IPS-20b (cell line): Measurements from ENCODE around the gene MRPL34.

Experiments
- H3K27ac ChIP-seq: one replicate; pipeline ENCODE4 v1.5.1; 2013; ENCODE audit warnings: low read length
- H3K27me3 ChIP-seq: 2 replicates; pipeline ENCODE4 v1.6.1; 2013; ENCODE audit warnings: mild to moderate bottlenecking, low read length, inconsistent platforms; ENCODE audit not compliant: insufficient read depth
- H3K36me3 ChIP-seq: 2 replicates; pipeline ENCODE4 v1.6.1; 2013; ENCODE audit warnings: low read depth, mild to moderate bottlenecking, inconsistent platforms, low read length, moderate library complexity; ENCODE audit not compliant: insufficient read depth
- H3K4me1 ChIP-seq: 2 replicates; pipeline ENCODE4 v1.6.1; 2013; ENCODE audit warnings: mild to moderate bottlenecking, control low read depth, inconsistent platforms, low read length, moderate library complexity; ENCODE audit not compliant: insufficient read depth
- H3K4me3 ChIP-seq: 2 replicates; pipeline ENCODE4 v1.5.1; 2013; ENCODE audit warnings: mild to moderate bottlenecking, low read length, inconsistent platforms
- H3K9ac ChIP-seq: 2 replicates; pipeline ENCODE4 v1.6.1; 2013; ENCODE audit warnings: low read depth, mild to moderate bottlenecking, inconsistent platforms, low read length, moderate library complexity
- H3K9me3 ChIP-seq: 2 replicates; pipeline ENCODE4 v1.6.1; 2013; ENCODE audit warnings: mild to moderate bottlenecking, low read depth, low read length, inconsistent platforms; ENCODE audit not compliant: insufficient read depth

MRPL34 gene

DNA sequence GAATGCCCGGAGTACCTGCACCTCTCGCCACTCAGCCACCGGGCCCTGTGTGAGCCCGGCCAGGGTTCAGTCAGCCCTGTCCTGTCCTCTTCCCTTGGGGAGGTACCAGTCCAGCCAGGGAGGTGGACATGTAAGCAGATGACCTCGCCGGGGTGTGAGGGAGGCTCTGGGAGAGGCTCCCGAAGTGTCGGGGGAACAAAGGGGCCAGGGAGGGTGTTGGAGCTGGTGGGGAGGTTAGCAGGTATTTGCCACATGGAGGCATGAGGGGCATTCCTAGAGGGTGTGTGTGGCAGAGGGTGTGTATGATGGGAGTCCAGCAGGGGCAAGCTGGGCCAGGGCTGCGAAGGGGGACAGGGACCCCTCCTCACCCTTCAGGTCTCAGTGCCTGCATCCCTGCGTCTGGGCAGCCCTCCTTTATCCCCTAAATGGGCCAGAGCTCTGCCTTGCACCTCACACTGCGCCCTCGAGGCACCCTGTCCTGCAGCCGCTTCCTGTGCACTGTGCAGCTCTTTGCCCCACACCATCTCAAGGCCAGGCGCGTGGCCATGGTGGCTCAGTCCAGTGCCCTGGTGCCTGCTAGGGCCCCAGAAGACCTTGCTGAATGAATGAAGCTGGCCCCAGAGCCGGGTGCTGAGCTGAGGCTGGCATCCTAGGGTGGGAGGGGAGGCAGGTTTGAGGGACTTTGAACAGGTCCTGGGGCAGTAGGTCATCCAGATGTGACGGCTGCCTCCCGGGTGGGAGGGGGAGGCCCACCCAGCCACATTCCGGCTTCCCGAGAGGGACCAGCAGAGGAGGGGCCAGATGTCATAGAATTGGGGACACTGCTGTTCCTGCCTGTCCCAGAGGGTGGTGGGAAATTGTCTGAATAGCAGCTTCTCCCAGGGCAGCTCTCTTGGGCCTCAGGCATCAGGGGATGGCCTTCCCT is 6.8 kb downstream of the MRPL34 start:
- Histone ChIP-seq H3K36me3 (peaks cover 34% of the 10 kb centered on the region), H3K4me3 (no peak overlapping the region), H3K9me3 (no peaks in the 10 kb centered on the region), H3K4me1 (0 out of 2 replicates have a peak, but pooled peaks cover 2% of the 10 kb centered on the region), H3K9ac (no peak overlapping the region), H3K27ac (no peak overlapping the region), H3K27me3 (no peaks in the 10 kb centered on the region)

DNA sequence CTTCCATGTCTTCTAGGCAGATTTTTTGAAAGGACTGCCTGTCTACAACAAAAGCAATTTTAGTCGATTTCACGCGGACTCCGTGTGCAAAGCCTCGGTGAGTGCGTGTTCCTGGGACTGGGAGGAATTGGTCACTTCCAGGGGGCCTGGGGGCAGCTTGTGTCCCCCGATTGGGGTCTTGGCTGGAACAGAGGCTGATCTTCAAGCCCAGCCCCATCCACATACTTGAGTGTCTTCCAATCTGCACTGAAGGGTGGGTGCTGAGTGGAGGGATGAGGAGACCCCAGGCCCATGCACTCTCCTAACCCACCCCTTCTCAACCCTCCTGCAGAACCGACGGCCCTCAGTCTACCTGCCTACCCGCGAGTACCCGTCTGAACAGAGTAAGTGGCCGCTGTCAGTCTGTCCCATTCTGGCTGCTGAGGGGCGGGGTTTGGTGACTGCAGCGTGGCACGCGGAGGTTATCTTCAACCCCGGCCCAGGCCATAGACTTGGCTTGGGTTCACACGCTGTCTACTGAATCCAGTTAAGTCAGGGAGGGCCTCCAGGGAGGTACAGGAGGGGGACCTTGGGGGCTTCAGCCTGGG is 8.4 kb downstream of the MRPL34 start:
- Histone ChIP-seq H3K4me1 (0 out of 2 replicates have a peak, but pooled peaks cover 2% of the 10 kb centered on the region), H3K9me3 (no peaks in the 10 kb centered on the region), H3K27me3 (no peaks in the 10 kb centered on the region), H3K4me3 (no peak overlapping the region), H3K36me3 (peaks cover 36% of the 10 kb centered on the region), H3K27ac (no peak overlapping the region), H3K9ac (no peak overlapping the region)

DNA sequence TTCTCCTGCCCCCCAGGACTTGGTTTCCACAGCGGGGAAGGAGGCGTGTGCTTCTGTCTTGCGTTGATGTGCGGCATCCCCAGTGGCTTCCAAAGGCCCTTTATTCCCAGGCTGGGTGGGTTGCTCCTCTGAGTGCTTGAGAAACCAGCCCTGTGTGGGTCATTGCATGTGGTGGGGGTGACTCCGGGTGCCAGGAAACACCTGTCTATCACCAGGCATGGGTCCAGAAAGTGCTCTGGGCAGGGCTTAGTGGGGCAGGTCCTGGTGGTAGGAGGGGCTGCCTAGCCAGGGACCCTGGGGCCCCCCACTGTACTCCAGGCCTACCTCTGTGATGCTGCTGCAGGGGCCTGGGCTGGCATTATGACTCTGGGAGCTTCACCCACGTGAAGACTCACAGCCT is 13.3 kb downstream of the MRPL34 start:
- H3K4me3 ChIP-seq: no peak overlapping the region
- H3K9me3 ChIP-seq: no peaks in the 10 kb centered on the region
- no peaks in the 10 kb centered on the region for H3K4me1 ChIP-seq
- peaks cover 49% of the 10 kb centered on the region for H3K36me3 ChIP-seq
- no peaks in the 10 kb centered on the region for H3K27me3 ChIP-seq
- no peak overlapping the region for H3K9ac ChIP-seq
- no peak overlapping the region for H3K27ac ChIP-seq

DNA sequence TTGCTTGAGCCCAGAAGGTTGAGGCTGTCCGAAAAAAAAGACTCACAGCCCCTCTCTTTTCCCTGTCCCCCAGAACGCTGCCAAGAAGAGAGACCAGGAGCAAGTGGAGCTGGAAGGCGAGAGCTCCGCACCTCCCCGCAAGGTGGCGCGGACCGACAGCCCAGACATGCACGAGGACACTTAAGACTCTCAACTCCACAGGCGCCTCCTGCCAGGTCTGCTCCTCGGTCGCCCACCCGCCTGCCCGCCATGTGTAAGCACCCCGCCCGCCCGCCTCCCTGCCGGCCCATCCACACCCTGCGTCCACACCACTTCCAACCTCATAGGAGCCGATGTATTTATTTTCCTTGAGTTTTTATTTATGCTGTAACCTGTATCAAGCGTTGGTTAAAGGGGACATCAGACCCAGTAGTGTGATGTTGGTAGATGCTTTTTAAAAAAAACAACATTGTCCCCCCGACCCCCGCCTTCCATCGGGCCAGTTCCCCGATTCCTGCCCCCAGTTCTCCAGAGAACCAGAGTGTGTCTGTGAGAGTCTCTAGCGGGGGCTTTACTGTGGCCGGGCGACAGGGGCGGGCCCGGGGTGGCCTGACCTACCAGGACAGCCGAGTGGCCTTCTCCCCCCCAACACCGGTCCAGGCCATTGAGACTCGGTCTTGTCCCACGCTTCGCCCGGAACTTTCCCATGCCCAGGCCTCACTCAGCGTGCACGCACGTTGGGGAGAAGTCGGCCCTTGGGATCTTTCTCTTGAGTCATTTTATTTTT is 14.0 kb downstream of the MRPL34 start:
- Histone ChIP-seq H3K4me3 (no peak overlapping the region), H3K27me3 (no peaks in the 10 kb centered on the region), H3K36me3 (peaks cover 42% of the 10 kb centered on the region), H3K4me1 (no peaks in the 10 kb centered on the region), H3K9ac (no peak overlapping the region), H3K9me3 (no peaks in the 10 kb centered on the region), H3K27ac (no peak overlapping the region)

DNA sequence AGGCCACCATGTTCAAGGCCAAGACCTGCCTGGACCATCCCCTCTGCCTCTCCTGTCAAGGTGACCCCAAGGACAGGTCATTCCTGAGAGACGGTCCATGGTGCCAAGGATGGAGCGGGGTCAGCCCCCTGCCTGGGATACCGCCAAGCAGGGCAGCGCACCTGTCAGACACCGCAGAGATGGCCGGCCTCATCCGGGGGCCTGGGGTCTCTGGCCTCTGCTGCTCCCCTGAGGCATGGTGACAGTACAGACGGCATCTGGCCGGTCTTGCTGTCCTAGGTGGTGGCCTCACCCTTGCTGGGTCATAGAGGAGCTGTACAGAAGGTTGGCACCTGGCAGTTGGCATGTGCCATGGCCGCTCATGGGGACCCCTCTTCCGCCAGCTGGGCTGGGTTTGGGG is 14.8 kb downstream of the MRPL34 start:
- no peak overlapping the region for H3K9ac ChIP-seq
- H3K27ac ChIP-seq: no peak overlapping the region
- no peaks in the 10 kb centered on the region for H3K27me3 ChIP-seq
- no peak overlapping the region for H3K4me3 ChIP-seq
- peaks cover 41% of the 10 kb centered on the region for H3K36me3 ChIP-seq
- no peaks in the 10 kb centered on the region for H3K9me3 ChIP-seq
- no peaks in the 10 kb centered on the region for H3K4me1 ChIP-seq

DNA sequence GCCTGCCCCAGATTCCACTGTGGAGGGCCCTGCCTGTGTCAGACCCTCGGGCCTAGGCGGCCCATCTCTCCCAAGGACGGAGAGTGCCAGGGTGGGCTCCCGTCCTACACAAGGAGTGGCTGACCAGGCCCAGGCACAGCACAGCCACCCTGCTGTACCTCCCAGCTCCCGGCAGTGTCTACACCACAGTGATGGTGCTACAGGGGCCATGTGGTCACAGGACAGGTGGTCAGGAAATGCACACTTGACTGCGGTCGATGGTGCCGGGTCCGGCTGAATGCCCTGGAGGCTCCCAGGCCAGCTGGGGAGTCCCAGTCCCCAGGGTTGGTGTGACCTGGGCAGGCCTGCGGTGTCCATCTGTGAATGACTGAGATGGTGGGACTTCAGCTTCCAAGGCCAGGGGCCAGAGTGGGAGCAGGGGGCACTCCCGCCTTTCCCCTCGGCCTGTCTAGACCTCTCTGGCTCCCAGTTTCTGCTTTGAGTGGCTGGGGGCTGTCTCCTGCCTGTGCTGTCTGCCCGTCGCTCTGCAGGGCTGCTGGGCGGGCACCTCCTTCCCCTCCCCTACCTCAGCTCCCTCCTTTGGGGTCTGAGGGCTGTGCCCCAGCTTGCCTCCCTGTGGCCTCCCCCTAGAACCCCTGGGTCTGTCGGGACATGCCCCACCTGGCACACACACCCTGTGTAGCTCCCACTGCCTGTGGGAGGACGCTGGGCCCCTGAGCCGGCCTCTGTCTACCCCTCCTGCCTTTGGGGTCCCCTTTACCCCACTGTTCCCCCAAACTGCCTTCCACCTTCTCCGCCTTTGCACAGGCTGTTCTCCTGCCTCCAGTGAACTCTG is 16.2 kb downstream of the MRPL34 start:
- Histone ChIP-seq H3K4me3 (no peak overlapping the region), H3K9ac (no peak overlapping the region), H3K4me1 (no peaks in the 10 kb centered on the region), H3K9me3 (no peaks in the 10 kb centered on the region), H3K27me3 (no peaks in the 10 kb centered on the region), H3K36me3 (peaks cover 40% of the 10 kb centered on the region), H3K27ac (no peak overlapping the region)

DNA sequence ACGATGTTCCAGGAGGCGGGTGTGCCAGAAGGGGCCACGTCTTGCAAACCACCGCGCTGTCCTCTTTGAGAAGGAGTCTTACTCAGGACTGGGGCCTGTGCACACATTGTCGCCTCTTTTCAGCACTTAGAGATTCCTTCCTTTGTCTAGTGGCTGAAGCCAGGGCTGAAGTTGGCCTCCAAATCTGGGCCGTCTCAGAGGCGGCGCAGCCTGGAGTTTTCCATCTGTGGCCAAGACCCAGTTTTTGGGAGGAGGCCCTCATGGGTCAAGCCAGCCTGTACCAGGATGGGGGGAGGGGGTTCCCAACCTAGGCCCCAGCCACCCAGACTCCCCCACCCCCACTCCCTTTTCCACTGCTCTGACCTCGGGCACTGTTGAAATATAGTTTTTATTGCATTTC is 17.2 kb downstream of the MRPL34 start:
- Histone ChIP-seq H3K36me3 (peaks cover 43% of the 10 kb centered on the region), H3K4me1 (no peaks in the 10 kb centered on the region), H3K27me3 (no peaks in the 10 kb centered on the region), H3K27ac (no peak overlapping the region), H3K9me3 (no peaks in the 10 kb centered on the region), H3K4me3 (no peak overlapping the region), H3K9ac (no peak overlapping the region)

DNA sequence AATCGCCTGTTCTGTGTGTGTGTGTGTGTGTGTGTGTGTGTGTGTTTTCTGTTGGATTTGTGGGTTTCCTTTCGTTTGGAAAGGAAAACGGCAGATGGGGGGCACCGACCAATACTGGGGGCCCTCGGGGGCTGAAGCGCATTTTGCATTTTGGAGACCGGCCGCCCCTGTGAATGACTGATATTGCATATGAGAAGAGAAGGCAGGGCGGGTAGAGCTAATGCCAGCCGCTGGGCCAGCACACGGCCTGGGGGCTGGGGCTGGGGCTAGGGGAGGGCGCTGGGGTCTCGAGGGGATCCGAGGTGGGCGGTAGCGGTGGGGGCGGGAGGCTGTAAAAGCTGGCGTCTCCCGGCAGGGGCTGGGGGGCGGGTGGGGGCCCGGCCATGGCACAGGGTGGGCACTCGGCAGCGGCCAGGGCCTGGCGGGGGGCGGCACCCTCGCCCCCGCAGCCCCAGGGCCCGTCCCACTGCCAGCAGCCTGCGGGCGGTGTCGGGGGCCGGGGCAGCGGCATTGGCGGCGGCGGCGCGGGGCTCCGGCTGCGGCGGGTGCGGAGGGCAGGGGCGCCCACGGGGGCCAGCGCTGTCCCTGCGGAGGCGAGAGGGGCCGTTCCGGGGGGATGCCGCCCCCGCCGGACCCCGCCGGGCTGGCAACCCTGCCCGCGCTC is 17.8 kb downstream of the MRPL34 start:
- no peak overlapping the region for H3K4me3 ChIP-seq
- H3K27ac ChIP-seq: no peak overlapping the region
- H3K27me3 ChIP-seq: no peaks in the 10 kb centered on the region
- H3K9ac ChIP-seq: no peak overlapping the region
- peaks cover 43% of the 10 kb centered on the region for H3K36me3 ChIP-seq
- no peaks in the 10 kb centered on the region for H3K9me3 ChIP-seq
- H3K4me1 ChIP-seq: no peaks in the 10 kb centered on the region

DNA sequence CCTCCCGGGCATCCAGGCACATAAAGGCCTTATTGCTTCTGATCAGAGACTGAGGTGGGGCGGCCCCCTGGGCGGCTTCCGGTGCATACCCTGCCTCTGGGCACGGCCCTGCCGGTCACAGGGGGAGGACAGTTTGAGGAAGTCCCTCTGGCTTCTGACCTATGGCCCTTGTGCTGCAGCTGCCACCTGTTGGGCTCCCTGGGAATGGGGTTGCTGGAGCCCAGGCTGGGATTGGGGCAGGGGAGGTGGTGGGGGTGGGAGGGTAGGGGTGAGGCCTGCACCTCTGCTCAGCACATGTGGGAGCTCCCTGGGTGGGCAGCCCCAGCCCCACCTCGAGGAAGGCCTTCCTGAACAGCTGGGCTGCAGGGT is 18.3 kb downstream of the MRPL34 start:
- Histone ChIP-seq H3K4me3 (no peak overlapping the region), H3K4me1 (no peaks in the 10 kb centered on the region), H3K27ac (no peak overlapping the region), H3K9ac (no peak overlapping the region), H3K36me3 (peaks cover 41% of the 10 kb centered on the region), H3K9me3 (no peaks in the 10 kb centered on the region), H3K27me3 (no peaks in the 10 kb centered on the region)

DNA sequence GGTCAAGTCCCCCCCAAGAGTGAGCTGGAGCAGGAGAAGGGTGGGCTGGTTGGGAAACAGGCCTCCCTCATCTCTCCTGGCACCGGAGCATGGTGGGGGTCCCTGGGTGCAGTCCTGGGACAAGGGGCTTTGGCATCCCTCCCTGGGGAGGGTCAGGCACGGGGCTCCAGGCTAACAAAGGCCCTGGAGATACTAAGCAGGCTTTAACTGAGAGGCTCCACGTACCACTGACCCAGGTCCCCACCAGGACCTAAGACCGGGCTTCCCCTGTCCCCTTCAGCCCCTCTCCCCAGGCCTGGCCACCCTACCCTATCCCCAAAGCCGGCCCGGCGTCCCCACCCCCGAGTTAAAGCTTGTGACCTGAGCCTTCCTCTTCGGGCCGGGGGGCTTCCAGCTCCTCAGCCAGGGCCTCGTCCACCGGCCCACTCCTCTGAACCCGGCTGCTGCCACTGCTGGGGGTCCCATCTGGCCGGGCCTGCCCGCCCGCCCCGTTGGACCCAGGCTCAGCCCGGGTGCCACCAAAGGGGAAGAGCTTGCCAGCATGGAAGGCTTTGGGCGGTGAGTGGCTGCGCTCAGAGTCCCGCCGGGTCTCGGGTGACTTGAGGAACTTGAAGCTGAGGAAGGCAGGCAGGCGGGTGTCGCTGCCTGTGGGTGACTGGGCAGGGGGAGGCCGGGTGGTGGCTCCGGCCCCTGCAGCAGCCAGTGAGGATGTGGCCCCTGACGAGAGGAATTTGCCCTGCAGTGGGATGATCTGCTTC is 18.9 kb downstream of the MRPL34 start:
- Histone ChIP-seq H3K27ac (no peak overlapping the region), H3K9ac (no peak overlapping the region), H3K4me3 (no peak overlapping the region), H3K9me3 (no peaks in the 10 kb centered on the region), H3K36me3 (peaks cover 36% of the 10 kb centered on the region), H3K4me1 (no peaks in the 10 kb centered on the region), H3K27me3 (0 out of 2 replicates have a peak, but pooled peaks cover 4% of the 10 kb centered on the region)
